CD4-positive, alpha-beta T cell treated with Interferon alpha-2 for 1 hour (primary cell): ENCODE measurements around the gene ETS2.

ENCODE experiments used
- DNase-seq, 2 donors: peaks; one replicate each; pipeline ENCODE4 v3.0.0-alpha.2; 2020 to 2022

The ETS2 gene

GRCh38 chr21:38780879-38781278, 24.9 kb upstream of the ETS2 start:
- DNase-seq = peak in 1 of 2 donors; percentile 14

DNA sequence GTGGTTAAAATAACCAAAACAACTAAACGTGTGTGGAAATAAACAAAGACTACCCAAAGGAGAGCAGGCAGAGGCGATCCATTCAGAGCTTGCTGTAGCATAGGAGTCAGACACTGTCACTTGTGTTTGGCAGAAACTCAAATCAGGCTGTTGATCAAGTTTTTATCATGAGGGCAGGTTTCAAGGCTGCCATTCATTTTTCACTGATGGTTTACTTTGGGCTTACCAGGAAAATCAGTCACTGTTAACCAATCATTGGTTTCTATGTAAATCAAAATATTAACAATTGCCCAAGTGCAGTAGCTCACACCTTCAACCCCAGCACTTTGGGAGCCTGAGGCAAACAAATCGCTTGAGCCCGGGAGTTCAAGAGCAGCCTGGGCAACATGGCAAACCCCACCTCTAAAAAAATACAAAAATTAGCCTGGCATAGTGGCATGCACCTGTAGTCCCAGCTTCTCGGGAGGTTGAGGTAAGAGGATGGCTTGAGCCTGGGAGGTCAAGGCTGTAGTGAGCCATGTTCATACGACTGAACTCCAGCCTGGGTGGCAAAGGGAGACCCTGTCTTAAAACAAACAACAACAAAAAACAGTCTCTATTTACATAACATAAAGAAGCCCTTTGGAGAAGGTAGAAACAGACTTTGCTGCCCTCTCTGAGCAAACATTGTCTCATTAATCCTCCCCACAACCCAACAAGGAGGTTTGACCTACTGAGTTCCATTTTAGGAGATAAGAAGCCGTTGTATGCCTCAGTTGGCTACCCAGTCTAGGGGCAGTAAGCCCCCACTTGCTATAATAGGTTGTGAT, 21.1 kb upstream of the ETS2 start:
- no peak for DNase-seq

DNA sequence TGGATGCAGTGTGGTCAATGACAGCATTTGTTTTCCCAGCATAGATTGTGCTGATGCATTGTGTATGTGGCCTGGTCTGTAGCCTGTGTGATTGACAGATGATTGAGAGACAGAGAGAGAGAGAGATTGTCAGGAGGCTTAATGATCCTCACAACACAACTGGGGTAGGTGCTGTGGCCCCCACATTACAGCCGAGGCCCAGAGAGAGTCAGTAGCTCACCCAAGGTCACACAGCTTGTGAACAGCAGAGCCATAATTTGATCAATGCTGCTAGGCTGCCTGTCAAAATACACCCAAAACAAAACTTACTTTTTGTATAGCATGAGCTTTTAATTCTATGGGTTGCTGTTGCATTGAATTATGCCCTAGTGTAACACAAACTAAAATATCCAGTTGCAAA, 20.2 kb upstream of the ETS2 start:
- DNase-seq = no peak

- DNase-seq = no peak
Measured at GRCh38 chr21:38787016-38787415, 18.7 kb upstream of the ETS2 start.

DNA sequence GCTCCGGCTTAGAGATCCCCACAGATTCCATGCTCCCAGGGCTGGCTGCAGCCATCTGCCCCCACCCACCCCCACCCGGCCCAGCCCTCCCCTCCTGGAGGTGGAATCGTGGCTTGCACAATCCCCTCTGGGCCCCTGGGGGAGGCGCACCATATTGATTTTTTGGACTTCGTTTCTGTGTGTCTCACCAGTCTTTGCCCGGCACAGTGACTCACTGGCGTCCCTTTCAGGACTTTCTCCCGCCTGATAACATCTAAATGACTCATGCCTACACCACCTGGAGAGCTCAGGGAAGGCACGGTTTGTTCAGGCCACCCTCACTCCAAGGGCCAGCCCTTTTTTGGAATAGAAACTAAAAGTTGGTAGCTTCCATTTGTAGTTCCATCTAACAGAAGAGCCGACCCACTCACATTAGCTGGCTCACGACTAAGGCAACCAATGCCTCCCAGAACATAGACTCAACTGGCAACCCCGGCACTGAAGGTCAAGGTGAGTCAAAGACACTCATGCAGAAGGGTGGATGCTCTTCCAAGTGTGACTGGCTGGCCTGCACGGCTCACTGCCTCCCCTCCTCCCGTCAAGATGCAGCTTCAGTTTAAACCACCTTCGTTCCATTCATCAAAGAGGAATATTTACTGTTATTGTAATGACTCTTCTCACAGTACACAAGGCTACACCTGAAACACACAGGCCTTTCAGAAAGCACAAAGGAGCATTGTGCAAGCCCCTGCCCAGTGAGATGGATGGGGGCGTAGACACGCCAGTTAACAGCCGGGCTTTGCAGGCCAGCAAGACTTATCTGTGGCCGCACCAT, 18.1 kb upstream of the ETS2 start:
- DNase-seq = no peak

DNA sequence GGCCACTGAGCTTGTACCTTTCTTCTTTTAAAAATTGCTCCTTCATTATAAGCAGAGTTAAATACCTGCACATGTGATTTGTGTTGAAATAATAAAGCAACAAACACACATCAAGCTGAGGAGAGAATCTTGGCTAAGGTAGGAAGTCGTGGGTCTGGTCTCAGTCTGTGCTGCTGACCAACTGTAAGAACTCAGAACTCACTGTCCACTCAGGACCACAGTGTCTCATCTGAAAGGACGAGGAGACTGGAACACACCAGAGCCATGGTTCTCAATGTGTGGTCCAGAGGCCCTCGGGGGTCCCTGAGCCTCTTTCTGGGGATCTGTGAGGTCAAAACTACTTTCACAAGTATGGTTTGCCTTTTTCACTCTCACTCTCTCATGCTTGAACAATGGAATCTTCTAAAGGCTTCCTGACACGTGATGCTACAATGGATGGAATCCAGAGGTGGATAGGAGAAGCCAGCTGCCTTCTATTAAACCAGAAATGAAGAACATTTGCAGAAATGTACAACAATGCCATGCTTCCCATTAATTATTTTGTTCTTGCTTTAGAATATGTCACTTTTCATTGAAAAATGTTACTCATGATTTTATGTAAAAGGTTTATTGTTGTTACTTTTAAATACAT, 17.3 kb upstream of the ETS2 start:
- DNase-seq = no peak

- no peak for DNase-seq
Measured at GRCh38 chr21:38789275-38789674, 16.5 kb upstream of the ETS2 start.

GRCh38 chr21:38790059-38790458, 15.7 kb upstream of the ETS2 start:
- no peak for DNase-seq

DNA sequence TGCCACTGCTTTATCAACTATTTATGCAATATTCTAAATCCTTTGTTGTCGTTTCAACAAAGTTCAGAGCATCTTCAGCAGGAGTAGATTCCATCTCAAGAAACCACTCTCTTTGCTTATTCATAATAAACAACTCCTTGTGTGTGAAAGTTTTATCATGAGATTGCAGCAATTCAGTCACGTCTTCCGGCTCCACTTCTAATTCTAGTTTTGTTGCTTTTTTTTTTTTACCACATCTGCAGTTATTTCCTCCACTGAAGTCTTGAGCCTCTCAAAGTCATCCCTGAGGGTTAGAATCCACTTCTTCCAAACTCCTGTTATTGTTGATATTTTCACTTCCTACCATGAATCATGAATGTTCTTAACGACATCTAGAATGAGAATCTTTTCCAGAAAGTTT, 14.8 kb upstream of the ETS2 start:
- no peak for DNase-seq

DNA sequence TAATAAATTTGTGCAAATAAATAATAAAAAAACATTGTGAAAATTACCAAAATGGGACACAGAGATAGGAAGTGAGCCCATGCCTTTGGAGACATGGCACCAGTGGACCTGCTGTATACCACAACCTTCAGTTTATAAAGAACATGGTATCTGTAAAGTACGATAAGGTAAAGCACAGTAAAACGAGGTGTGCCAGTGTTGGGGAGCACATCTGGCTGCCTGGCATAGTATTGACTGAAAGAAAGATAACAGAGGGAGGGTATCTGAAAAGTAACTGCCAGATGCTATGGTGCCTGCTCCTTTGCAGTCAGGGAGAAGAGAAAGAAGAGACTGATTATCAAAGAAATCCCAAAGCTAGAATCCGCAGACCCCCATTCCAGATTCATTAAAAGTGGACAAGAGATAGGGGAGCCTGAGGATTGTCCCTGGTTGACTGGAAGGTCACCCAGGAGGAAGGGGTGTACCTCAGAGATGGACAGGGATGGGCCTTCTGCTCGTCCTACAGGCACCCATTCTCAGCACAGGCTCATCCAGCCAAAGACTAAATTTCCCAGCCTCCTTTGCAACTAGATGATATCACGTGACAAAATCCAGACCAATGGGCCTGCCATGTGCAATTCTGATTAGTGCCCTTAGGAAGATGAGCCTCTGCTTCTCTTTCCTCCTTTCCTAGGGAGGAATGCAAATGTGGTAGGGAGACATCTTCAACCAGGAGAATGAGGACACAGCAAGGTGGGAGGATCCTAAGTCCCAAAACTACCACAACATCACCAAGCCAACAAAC, 12.9 kb upstream of the ETS2 start:
- DNase-seq = no peak

DNA sequence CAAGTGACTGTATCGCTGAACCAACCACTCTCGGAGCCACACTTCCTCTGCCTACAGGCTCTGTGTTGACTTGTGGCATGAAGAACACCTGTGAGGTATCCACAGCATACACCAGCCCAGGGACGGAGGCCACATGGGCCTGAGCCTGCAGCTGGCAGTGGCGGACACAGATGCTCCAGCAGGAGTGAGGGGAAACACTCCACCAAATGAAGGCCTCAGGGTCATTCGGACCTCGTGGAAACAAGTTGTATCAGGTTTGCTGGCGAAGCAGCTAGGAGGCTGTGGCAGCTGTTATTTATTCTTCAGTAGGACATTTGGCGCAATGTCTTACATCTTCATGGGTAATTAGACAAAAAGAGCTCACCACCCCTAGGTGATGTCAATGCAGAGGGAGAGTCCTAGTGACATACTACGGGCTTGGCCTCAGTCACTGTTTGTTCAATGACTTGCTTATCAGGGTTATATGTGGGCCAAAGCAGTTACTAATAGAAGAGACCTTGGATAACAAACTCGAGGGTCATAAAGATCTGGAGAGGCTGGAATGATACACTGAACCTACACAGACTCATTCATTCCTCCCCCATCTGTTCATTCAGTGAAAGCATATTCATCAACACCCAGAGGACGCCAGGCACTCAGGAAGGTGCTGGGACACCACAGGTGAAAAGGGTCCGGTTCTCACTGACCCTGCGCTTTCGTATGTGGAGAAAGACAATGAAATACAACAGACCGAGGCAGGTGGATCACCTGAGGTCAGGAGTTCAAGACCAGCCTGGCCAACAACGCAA, 11.6 kb upstream of the ETS2 start:
- DNase-seq = no peak

- no peak for DNase-seq
Measured at GRCh38 chr21:38794978-38795377, 10.8 kb upstream of the ETS2 start.

DNA sequence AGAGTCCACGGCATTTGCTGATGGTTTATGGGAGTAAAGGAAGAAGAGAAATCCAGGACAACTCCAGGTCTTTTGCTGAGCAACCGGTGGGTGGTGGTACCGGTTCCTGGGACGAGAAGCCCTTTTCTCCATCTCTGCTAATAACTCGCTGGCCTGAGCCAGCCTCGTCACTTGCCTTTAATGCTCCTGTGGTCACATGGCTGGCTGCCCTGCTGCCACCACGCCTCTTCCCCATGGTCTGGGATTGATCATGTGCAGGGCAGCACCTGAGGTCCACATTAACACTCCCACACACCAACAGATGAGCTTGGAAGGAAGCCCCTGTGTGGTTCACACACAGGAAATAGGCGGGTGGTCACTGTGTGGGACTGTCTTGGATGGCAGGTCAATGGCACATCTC, 10.3 kb upstream of the ETS2 start:
- no peak for DNase-seq

GRCh38 chr21:38796424-38796823, 9.3 kb upstream of the ETS2 start:
- DNase-seq = no peak

DNA sequence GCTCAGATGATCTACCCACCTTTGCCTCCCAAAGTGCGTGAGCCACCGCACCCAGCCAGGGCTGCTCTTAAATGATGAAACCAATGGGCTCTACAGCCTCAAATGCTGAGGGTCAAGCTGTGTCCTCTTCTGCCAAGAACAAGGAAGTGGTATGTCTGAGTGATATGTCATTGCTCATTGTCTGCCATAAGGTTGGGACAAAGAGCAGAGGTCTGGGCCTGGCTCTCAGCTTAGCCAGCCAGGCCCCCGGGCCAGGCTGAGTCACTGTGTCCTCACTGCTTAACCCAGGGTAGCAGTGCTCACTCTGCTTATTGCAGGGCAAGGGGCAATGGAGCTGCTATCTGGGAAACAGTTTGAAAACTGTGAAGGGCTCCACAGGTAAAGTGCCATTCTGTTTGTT, 8.3 kb upstream of the ETS2 start:
- no peak for DNase-seq

DNA sequence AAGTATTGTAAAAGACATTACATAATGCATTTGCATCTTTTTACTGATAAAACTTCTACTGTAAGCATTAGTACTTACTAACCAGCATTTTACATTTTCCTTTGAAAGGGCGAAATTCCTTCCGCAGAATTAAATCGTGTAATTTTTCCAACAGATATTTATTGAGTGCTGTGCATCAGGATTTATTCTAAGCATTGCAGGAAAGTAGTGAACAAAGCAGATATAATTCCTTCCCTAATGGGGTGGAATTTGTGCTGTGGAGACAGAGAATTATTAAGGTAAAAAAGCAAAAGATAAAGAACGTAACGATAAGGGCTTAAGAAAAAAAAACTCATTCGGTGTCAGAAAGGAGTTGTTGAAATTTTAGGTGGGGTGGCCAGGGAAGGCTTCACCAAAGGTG, 7.6 kb upstream of the ETS2 start:
- DNase-seq = no peak

DNA sequence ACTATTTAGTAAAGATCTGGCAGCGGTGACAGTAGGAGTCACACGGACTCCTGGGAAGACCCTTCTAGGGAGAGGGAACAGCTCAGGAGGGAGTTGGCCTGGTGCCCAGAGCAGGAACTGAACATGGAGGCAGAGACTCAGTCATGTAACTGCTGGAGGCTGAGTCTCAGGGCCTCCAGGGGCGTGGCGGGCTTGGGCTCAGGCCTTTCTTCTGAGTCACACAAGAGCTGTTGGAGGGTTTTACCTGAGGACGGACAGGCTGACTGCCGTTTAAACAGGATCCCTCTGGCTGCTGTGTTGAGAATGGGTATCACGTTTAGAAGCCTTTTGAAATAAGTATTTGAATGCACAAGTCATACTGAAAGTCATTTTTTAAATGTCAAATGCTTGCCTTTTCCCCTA, 7.2 kb upstream of the ETS2 start:
- DNase-seq = no peak

DNA sequence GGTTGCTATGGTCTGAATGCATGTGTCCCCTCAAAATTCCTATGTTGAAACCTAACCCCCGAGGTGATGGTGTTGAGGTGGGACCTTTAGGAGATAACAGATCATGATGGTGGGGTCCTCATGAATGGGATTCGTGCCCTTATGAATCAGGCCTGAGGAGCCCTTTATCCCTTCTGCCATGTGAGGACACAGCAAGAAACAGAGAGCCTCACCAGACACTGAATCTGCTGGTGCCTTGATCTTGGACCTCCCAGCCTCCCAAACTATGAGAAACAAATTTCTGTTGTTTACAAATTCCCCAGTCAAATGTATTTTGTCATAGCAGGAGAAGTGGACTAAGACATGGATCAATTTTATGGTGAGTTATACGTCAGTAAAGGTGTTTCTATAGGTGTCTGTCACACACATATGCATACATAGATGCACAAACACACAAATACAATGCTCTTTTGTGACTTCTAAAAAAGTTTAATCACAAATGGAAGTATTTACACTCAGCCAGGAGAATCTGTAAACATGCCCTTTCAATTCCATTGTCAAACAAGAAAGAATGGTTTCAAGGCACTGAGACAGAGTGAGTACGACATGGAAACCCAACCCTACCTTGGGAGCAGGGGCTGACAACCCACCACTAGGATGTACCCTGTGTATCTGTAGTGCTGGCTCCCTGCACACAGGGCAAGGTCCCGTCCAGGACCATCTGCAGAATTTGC, 5.5 kb upstream of the ETS2 start:
- DNase-seq = no peak

- no peak for DNase-seq
Measured at GRCh38 chr21:38800924-38801744, 4.6 kb upstream of the ETS2 start.
